ENCODE data around the gene EPHA10.

EPHA10 gene

DNA sequence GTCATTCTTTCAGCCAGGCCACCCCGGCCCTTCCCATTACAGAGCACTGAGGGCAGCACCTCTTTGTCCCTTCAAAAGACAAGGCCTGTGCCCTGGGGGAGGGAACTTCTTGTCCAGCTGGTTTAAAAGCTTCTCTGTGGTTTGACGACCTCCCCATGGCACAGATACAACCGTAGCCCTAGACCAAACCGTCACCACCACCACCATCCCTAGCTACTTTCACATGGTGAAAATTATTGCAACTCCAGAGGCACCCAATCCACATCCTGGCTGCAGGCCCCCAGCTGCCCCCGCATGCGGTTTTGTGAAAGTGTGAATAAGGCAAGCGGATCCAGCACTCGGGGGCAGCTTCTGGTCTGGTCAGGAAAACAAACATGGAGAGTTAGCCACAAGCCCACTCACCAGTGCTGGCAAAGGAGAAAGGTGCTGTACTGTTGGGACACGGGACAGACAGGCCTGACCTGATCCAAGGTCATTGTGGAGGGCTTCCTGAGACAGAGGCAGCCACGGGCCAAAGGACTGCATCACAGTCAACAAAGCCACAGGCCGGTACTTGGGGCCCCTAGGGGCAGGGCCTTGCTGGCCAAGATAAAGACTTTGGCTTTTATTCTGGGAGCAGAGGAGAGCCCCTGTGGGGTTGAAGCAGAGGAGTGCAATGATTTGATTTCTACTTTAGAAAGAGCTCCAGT is 41.4 kb downstream of the EPHA10 start:
- DNase-seq (ENCODE audit: low spot score) = no peak
- Histone ChIP-seq H3K27ac (no peak overlapping the region), H3K4me3 (no peak overlapping the region)
- TF ChIP-seq, protein P1, sequence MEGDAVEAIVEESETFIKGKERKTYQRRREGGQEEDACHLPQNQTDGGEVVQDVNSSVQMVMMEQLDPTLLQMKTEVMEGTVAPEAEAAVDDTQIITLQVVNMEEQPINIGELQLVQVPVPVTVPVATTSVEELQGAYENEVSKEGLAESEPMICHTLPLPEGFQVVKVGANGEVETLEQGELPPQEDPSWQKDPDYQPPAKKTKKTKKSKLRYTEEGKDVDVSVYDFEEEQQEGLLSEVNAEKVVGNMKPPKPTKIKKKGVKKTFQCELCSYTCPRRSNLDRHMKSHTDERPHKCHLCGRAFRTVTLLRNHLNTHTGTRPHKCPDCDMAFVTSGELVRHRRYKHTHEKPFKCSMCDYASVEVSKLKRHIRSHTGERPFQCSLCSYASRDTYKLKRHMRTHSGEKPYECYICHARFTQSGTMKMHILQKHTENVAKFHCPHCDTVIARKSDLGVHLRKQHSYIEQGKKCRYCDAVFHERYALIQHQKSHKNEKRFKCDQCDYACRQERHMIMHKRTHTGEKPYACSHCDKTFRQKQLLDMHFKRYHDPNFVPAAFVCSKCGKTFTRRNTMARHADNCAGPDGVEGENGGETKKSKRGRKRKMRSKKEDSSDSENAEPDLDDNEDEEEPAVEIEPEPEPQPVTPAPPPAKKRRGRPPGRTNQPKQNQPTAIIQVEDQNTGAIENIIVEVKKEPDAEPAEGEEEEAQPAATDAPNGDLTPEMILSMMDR (IDR thresholded peaks at IDR 0.05) = no peak

DNA sequence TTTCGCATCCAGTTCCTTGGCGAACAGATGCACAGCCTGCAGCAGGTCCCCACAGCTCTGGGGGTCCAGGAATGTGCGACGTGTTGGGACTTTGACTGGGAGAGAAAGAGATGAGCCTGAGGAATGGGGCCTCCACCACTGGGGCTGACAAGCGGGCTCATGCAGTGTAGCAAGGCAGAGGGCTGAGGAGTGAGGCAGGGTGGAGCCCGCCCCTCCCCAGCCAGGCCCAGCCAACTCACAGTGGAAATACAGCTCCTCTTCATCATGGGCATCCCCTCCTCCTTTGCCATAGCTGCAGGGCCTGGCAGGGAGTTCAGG is 41.9 kb downstream of the EPHA10 start:
- no peak overlapping the region for H3K4me3 ChIP-seq
- DNase-seq (ENCODE audit: low spot score) = no peak
- TF ChIP-seq, protein P1 (IDR thresholded peaks at IDR 0.05) = no peak
- H3K27ac ChIP-seq = no peak overlapping the region

DNA sequence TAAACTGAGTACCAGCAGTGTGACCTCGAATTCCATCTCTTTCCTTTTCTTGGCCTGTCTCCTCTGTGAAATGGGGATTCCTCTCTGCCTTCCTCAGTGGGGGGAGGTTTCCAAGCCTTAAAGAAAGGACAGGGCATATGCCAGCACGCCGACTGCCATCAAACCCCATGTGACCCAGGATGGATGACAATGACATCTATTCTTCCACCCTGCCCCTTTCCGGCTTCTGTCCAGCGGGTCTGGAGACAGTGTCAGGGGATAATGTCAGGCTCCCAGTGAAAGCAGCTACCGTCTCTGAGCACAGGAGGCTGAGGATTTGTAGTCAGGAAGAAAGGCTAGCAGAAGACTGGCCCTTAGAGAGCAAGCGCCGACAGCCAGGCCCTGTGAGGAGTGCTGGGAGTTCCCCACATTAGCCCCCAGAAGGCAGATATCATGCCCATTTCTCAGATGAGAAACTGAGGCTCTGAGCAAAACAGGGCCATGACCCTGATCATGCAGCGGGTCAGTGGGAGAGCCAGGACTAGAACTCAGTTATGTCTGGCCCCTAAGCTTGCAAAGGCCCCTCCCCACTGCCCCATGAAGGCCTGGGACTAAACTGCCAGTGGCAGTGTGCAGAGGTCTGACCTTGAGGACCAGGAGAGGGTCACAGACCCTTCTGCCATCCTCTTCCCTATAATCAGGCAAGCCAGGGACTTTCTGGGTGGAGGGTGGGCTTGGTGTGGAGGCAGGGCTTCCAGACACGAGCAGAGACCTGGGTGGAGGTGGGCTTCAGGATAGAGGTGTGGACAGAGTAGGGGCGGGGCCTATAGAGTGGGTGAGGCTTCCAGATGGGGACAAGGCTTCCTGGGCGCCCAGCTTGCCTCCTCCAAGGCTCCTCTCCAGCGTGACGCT is 42.5 kb downstream of the EPHA10 start:
- H3K27ac ChIP-seq = no peak overlapping the region
- DNase-seq (ENCODE audit: low spot score) = no peak
- TF ChIP-seq, protein P1 (IDR thresholded peaks at IDR 0.05) = no peak
- no peak overlapping the region for H3K4me3 ChIP-seq

DNA sequence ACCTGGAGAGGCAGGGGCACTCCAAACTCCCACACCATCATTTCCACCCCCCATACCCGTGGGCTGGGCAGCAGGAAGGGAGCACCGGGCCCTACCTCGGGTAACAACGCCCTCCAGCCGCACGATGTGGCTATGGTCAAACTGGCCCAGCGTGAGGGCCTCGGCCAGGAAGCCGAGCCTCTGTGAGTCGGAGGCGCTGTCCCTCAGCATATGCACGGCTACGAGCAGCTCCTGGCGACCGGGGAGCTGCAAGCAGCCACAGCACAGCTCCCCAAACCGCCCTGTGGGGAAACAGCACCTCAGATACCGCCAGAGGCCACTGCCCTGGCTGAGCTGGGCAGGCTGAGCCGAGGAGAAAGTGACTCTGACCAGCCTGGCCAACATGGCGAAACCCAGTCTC is 43.4 kb downstream of the EPHA10 start:
- TF ChIP-seq, protein P1 (IDR thresholded peaks at IDR 0.05) = no peak
- DNase-seq (ENCODE audit: low spot score) = no peak
- H3K27ac ChIP-seq = no peak overlapping the region
- no peak overlapping the region for H3K4me3 ChIP-seq

DNA sequence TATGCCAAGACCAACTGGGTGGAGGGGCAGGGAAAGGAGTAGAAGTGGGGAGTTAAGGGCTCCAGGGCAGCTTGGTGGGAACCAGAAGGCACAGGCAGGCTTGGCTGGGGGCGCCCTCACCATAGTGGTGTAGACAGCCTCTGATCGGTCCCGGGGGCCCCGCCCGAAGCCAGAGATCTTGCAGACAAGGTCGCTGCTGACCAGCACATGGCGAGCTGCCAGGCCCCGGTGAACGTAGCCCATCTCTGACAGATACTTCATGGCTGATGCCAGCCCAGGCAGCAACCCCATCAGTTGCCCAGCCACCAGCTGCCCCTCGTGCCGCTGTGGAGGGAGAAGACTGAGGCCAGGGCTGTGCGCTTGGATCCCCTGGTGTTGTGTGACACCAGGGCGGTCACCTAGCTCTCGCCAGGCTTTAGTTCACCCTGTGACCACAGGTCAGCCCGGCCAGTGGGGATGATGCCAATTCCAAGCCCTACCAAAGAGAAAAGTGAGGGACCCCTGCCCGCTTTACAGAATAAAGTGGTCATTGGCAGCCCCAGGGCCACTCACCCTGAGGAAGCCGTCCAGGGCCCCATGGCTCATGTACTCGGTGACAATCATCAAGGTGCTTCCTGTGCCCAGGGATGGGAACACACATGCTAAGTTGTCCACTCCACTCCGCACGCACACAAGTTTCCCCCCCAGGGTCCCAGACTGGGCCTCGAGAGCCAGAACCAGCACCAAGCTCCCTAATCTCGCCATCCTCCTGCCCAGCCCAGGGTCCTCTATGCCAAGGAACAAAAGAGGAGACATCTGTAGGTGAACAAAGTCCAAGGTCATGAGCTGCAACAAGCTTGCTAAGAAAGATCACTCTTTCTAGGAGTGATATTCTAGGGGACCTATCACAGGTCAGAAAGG is 44.4 kb downstream of the EPHA10 start:
- TF ChIP-seq, protein P1 (IDR thresholded peaks at IDR 0.05) = no peak
- Histone ChIP-seq H3K4me3 (no peak overlapping the region), H3K27ac (no peak overlapping the region)
- DNase-seq (ENCODE audit: low spot score) = no peak

DNA sequence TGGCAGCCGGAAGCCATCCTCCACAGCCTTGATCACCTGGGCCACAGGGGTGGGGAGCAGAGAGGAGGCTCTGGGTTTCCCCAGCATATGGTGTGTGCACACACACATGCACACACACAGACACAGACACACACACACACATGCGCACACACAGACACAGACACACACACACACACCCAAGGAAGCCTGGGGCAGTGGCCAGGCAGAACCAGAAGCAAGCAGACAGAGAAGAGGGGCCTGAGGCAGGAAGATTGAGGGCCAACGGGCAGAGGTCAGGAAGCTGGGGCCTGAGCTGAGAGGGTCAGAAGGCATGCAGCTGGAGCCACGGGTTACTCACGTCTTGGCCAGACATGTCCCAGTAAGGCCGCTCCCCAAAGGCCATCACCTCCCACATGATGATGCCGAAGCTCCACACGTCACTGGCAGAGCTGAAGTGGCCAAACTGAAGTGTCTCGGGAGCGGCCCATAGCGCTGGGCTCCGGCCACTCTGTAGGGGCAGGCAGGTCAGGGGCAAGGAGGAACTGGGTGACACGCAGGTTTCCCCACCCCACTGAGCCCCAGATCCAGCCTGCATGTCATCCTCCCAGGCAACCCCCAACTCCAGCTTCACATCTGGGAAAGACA is 45.2 kb downstream of the EPHA10 start:
- DNase-seq (ENCODE audit: low spot score) = no peak
- Histone ChIP-seq H3K27ac (no peak overlapping the region), H3K4me3 (no peak overlapping the region)
- TF ChIP-seq, protein P1 (IDR thresholded peaks at IDR 0.05) = no peak
